K562 (cell line): Measurements from ENCODE around the gene NEXN. TPM values are rescaled to one million over a fixed set of nuclear protein-coding genes. Genes with fewer than 3 reads are reported as not detected.

Source experiments
- ATAC-seq: fragments of 200-7000 bp; cut with Tn5 transposase; 3 replicates; pipeline ENCODE4 v1.9.1; 2020; ENCODE audit warnings: moderate library complexity
- BruUV-seq: library from RNA; stranded (reverse); fragments of 400-500 nt; replicated peaks from 2 replicates; lab custom pipeline; 2021; lab: Mats Ljungman, UMichigan
- CTCF ChIA-PET: fragments of 300-600 bp; formaldehyde crosslinking; extraction: SDS; loops from one replicate; lab custom pipeline; 2021; ENCODE audit warnings: low intra/inter-chr PET ratio; lab: Yijun Ruan, JAX
- POLR2A ChIA-PET: fragments of 300-600, 350-650 bp; sonication (Branson Sonifier 250); formaldehyde crosslinking; extraction: SDS; loops from one replicate; lab custom pipeline; 2021; ENCODE audit warnings: antibody characterized with exemption, inconsistent platforms; lab: Yijun Ruan, JAX
- DNase-seq, 4 experiments: peaks; one replicate each; pipeline versions ENCODE4 v3.0.0 to v3.0.0-alpha.2; 2011 to 2018; ENCODE audit warnings: low spot score in 3 of 4, mixed read lengths in 3 of 4; ENCODE audit errors: extremely low read depth in 1 of 4
- FAIRE-seq: peaks from 2 replicates; lab custom pipeline; 2011; peaks lifted over from hg19 to GRCh38; lab: Jason Lieb, UNC
- H2AFZ ChIP-seq: 2 replicates; pipeline ENCODE4 v1.6.0; 2011; ENCODE audit warnings: low read depth, low read length, control low read depth, inconsistent platforms
- H3K27ac ChIP-seq: fragments of 200-600 bp; 3 replicates; pipeline ENCODE4 v1.8.0; 2011; ENCODE audit warnings: low read depth, mild to moderate bottlenecking, control low read depth, inconsistent platforms, low read length, moderate library complexity, mixed read lengths; ENCODE audit errors: extremely low read depth
- H3K27me3 ChIP-seq, 2 experiments: fragments of 300-600 bp in 1 of 2; 2 replicates in 1 of 2; 3 replicates in 1 of 2; pipeline versions ENCODE4 v1.6.0 to v1.8.0; 2011; ENCODE audit warnings: inconsistent platforms in 2 of 2, low read length in 2 of 2, mild to moderate bottlenecking in 1 of 2, mixed read lengths in 1 of 2, moderate library complexity in 1 of 2; ENCODE audit not compliant: control insufficient read depth in 2 of 2, insufficient read depth in 2 of 2
- H3K36me3 ChIP-seq: fragments of 300-600 bp; 3 replicates; pipeline ENCODE4 v1.8.0; 2011; ENCODE audit warnings: mild to moderate bottlenecking, low read length, inconsistent platforms; ENCODE audit not compliant: control insufficient read depth, insufficient read depth
- H3K4me1 ChIP-seq, 2 experiments: fragments of 200-600 bp in 1 of 2; replicated peaks in 1 of 2; 2 replicates in 1 of 2; 3 replicates in 1 of 2; pipeline versions ENCODE4 v1.5.1 to v1.8.0; 2011; ENCODE audit warnings: inconsistent platforms in 2 of 2, low read length in 2 of 2, mild to moderate bottlenecking in 1 of 2, mixed read lengths in 1 of 2, moderate library complexity in 1 of 2; ENCODE audit not compliant: control insufficient read depth in 2 of 2, insufficient read depth in 2 of 2
- H3K4me2 ChIP-seq: 2 replicates; pipeline ENCODE4 v1.6.1; 2011; ENCODE audit warnings: low read length, control low read depth, inconsistent platforms, mixed read lengths; ENCODE audit not compliant: insufficient read depth
- H3K4me3 ChIP-seq: fragments of 200-600 bp; sonication (generic), shearing (Covaris generic); 2 replicates; pipeline ENCODE4 v1.5.1; 2016; ENCODE audit warnings: control low read depth, inconsistent platforms
- H3K79me2 ChIP-seq: fragments of 200-600 bp; 3 replicates; pipeline ENCODE4 v1.8.0; 2011; ENCODE audit warnings: low read length, inconsistent platforms; ENCODE audit not compliant: control insufficient read depth, insufficient read depth
- H3K9ac ChIP-seq, 2 experiments: 2 replicates each; pipeline versions ENCODE4 v1.6.0 to v1.6.1; 2011; ENCODE audit warnings: low read depth in 2 of 2, low read length in 2 of 2, control low read depth in 1 of 2, inconsistent platforms in 1 of 2, mild to moderate bottlenecking in 1 of 2, mixed read lengths in 1 of 2; ENCODE audit not compliant: insufficient read depth in 1 of 2
- H3K9me1 ChIP-seq: one replicate; pipeline ENCODE4 v1.6.0; 2011; ENCODE audit warnings: inconsistent platforms, mild to moderate bottlenecking, low read length, moderate library complexity; ENCODE audit not compliant: control insufficient read depth, insufficient read depth
- H3K9me3 ChIP-seq: replicated peaks from 2 replicates; pipeline ENCODE4 v1.5.1; 2011; ENCODE audit warnings: low read depth, low read length, inconsistent platforms; ENCODE audit not compliant: control insufficient read depth, insufficient read depth
- H4K20me1 ChIP-seq: replicated peaks from 2 replicates; pipeline ENCODE4 v1.6.1; 2011; ENCODE audit warnings: low read length, inconsistent platforms, mixed read lengths; ENCODE audit not compliant: control insufficient read depth, insufficient read depth
- E2F8 ChIP-seq: fragments of 450-650 bp; IDR thresholded peaks from 2 replicates; pipeline ENCODE4 v1.7.1; 2018; ENCODE audit warnings: mild to moderate bottlenecking, low read depth; ENCODE audit not compliant: partially characterized antibody
- POLR2A ChIP-seq: fragments of 450-650 bp; conservative IDR thresholded peaks from 2 replicates; pipeline ENCODE4 v1.6.1; 2016
- POLR2AphosphoS2 ChIP-seq: IDR thresholded peaks from 2 replicates; pipeline ENCODE4 v1.6.1; 2012; ENCODE audit warnings: low read length, improper control_type of control experiment
- POLR2AphosphoS5 ChIP-seq: IDR thresholded peaks from 2 replicates; pipeline ENCODE4 v1.6.1; 2011; ENCODE audit warnings: mild to moderate bottlenecking, low read depth, low read length, moderate library complexity; ENCODE audit not compliant: control insufficient read depth, insufficient read depth
- STAT5B ChIP-seq: fragments of 250-450 bp; sonication (Bioruptor Pico); IDR thresholded peaks from 2 replicates; pipeline ENCODE4 v1.8.0; 2021; ENCODE audit warnings: mild to moderate bottlenecking, inconsistent platforms
- SUPT5H ChIP-seq: fragments of 450-650 bp; IDR thresholded peaks from 2 replicates; pipeline ENCODE4 v1.6.1; 2016
- WGBS: fragments of 100-300 bp; shearing (Covaris generic); methylation state at CpG from one replicate; pipeline ENCODE4 v1.1.6; 2016; ENCODE audit warnings: low coverage, mixed read lengths; ENCODE audit not compliant: insufficient coverage; ENCODE audit errors: missing lambda C conversion rate; 5-methylcytosine and 5-hydroxymethylcytosine counted together
- in situ Hi-C: fragments of 300-500 bp; cut with MboI; formaldehyde crosslinking; loops from 4 replicates; pipeline ENCODE4 v1.15.0; 2018; ENCODE audit warnings: inconsistent platforms, mixed read lengths
- intact Hi-C: fragments of 100-400 bp; cut with micrococcal nuclease; formaldehyde crosslinking; loops from 2 replicates; pipeline ENCODE4 v1.14.2; 2022
- polyA plus RNA-seq, 8 experiments: library from polyadenylated mRNA; depleted of rRNA in 4 of 8; stranded (reverse) in 5 of 8; unstranded in 3 of 8; fragments of >200 nt; fragmentation: Nextera tagmentation in 2 of 8; fragmentation: Illumina TruSeq in 1 of 8; extraction: Ambion mirVana in 2 of 8; extraction: Trizol in 1 of 8; gene quantifications; 2 replicates each; pipeline versions ENCODE4 v1.2.1 to v1.2.3, GENCODE V29; 2011 to 2014; ENCODE audit warnings: inconsistent platforms in 1 of 8, missing spikeins in 1 of 8
- total RNA-seq, 7 experiments: library from RNA; depleted of rRNA in 6 of 7; stranded (reverse); fragments of >200 nt in 6 of 7; fragmentation: Illumina TruSeq in 2 of 7; extraction: Trizol in 2 of 7; gene quantifications; 2 replicates each; pipeline versions ENCODE4 v1.2.1 to v1.2.3, GENCODE V29; 2011 to 2021; ENCODE audit warnings: low replicate concordance in 1 of 7

NEXN gene
- total and polyA plus RNA-seq, 9 of the 15 experiments (the other 6 are each of a cell fraction or from before 2014, with no cell fraction given): 0.18 to 1.8 (median 0.76) TPM

DNA sequence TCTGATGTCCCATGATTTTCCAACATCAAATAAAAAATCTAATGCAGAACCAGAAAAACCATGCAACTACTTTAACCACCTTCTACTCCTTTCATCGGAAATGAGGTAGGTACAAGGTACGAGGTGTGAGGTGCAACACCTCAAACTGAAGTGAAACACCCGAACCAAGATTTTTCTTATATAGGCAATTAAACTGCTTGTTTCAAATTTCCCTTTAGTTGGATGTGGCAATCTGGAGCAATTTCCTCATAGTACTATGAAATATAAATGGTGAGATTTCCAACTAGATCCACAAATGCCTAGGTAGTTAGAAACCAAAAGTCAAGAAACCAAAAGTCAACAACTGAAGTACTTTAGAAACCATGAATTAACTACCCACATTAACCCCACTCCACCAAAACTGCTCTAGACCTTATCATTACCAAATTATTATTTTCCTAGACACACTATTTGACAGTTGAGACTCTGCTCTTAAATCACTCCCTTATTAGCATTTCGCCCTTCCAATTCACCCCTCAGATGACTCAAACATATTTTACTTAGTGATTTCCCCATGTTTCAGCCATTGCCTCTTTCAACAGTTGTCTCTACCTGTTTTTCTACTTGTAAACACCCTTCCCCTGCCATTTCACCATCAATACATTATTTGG lies 52.6 kb downstream of the NEXN start:
- Histone ChIP-seq H2AFZ (no peak overlapping the region), H3K4me3 (no peak overlapping the region), H3K27ac (no peak overlapping the region), H3K9me3 (no peaks in the 10 kb centered on the region), H3K9ac (no peak overlapping the region), H3K9me1 (no peaks in the 10 kb centered on the region), H3K27me3 (no peaks in the 10 kb centered on the region), H3K36me3 (peaks cover 29% of the 10 kb centered on the region), H3K4me2 (no peak overlapping the region), H3K79me2 (no peaks in the 10 kb centered on the region), H3K4me1 (no peaks in the 10 kb centered on the region), H4K20me1 (no peaks in the 10 kb centered on the region)
- DNase-seq (no peak), FAIRE-seq (no peak), ATAC-seq (no peak; the same call in 2 of the 3 replicates)
- 0 out of 2 replicates have a peak, but pooled peaks have one; percentile 15 for TF ChIP-seq POLR2AphosphoS5
- peak; percentile 39 for TF ChIP-seq SUPT5H
- no peak for TF ChIP-seq STAT5B
- TF ChIP-seq POLR2AphosphoS2: peak; percentile 94
- peak; percentile 33 for TF ChIP-seq E2F8
- TF ChIP-seq POLR2A: peak; percentile 48; the same call in 1 of the 2 replicates
- intact Hi-C loops: no loop called here
- WGBS: 73% methylated on average over 4 of the region's 4 CpGs
- ChIA-PET CTCF (no interaction called here), POLR2A (no interaction called here)
- BruUV-seq: no TSS peak
- in situ Hi-C loops: no loop called here
